NCI-H128 (cell line): Measurements from ENCODE around the gene BAAT.
"Not testable (repeated sequence)": the region's sequence is repeated elsewhere in the genome, so short reads cannot be mapped to it uniquely, and the experiment has no call there.

Source experiments
- DNase-seq: peaks from one replicate; lab custom pipeline; 2025; ENCODE audit not compliant: unreplicated experiment; lab: John Stamatoyannopoulos, UW

Gene BAAT

GRCh38 chr9:101384873-101385536 lies at the start of gene BAAT:
Gene BAAT (minus strand): TSS chr9:101385006. CDS start chr9:101371404, 13,602 bp downstream.
- DNase-seq, result not testable (repeated sequence)

- no peak for DNase-seq
These were observed 48.4 kb upstream of the BAAT start for GRCh38 chr9:101433229-101433628.

GRCh38 chr9:101432740-101433139 lies 47.9 kb upstream of the BAAT start:
- no peak for DNase-seq

- DNase-seq, result no peak
These were observed 47.4 kb upstream of the BAAT start for GRCh38 chr9:101432171-101432570.

GRCh38 chr9:101429736-101430135 lies 44.9 kb upstream of the BAAT start:
- DNase-seq, result no peak

GRCh38 chr9:101428909-101429308 lies 44.1 kb upstream of the BAAT start:
- no peak for DNase-seq

GRCh38 chr9:101427957-101428655 lies 43.3 kb upstream of the BAAT start:
- DNase-seq, result no peak

GRCh38 chr9:101427358-101427757 lies 42.6 kb upstream of the BAAT start:
- DNase-seq, result no peak

GRCh38 chr9:101421653-101422065 lies 36.9 kb upstream of the BAAT start:
- DNase-seq, result no peak

- DNase-seq, result no peak
These were observed 35.1 kb upstream of the BAAT start for GRCh38 chr9:101419863-101420262.

GRCh38 chr9:101418518-101419430 lies 34.0 kb upstream of the BAAT start:
- no peak for DNase-seq

- DNase-seq, result no peak
These were observed 33.2 kb upstream of the BAAT start for GRCh38 chr9:101417977-101418376.

- DNase-seq, result no peak
These were observed 32.6 kb upstream of the BAAT start for GRCh38 chr9:101417389-101417788.

- no peak for DNase-seq
These were observed 30.8 kb upstream of the BAAT start for GRCh38 chr9:101415578-101415977.

- no peak for DNase-seq
These were observed 30.0 kb upstream of the BAAT start for GRCh38 chr9:101414839-101415238.

GRCh38 chr9:101409079-101409477 lies 24.3 kb upstream of the BAAT start:
- no peak for DNase-seq

GRCh38 chr9:101408374-101409078 lies 23.7 kb upstream of the BAAT start:
- DNase-seq, result no peak

GRCh38 chr9:101403516-101404285 lies 18.9 kb upstream of the BAAT start:
- no peak for DNase-seq

GRCh38 chr9:101400120-101400519 lies 15.3 kb upstream of the BAAT start:
- no peak for DNase-seq

GRCh38 chr9:101399643-101399970 lies 14.8 kb upstream of the BAAT start:
- no peak for DNase-seq
